ENCODE results near the gene KIF5A. TPM values are rescaled to one million over a fixed set of nuclear protein-coding genes. Genes with fewer than 3 reads are reported as not detected.

Gene KIF5A
- total and polyA plus RNA-seq, 2 of the 13 experiments (the other 11 are each of a cell fraction or from before 2014, with no cell fraction given) = 1.6 to 11.9 TPM

GRCh38 chr12:57619434-57620244, 69.8 kb downstream of the KIF5A start (continued):
- TF ChIP-seq, protein P1, sequence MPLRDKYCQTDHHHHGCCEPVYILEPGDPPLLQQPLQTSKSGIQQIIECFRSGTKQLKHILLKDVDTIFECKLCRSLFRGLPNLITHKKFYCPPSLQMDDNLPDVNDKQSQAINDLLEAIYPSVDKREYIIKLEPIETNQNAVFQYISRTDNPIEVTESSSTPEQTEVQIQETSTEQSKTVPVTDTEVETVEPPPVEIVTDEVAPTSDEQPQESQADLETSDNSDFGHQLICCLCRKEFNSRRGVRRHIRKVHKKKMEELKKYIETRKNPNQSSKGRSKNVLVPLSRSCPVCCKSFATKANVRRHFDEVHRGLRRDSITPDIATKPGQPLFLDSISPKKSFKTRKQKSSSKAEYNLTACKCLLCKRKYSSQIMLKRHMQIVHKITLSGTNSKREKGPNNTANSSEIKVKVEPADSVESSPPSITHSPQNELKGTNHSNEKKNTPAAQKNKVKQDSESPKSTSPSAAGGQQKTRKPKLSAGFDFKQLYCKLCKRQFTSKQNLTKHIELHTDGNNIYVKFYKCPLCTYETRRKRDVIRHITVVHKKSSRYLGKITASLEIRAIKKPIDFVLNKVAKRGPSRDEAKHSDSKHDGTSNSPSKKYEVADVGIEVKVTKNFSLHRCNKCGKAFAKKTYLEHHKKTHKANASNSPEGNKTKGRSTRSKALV (CRISPR knock-in tag; IDR thresholded peaks at IDR 0.05) = 0 out of 2 replicates have a peak, but pooled peaks have one; percentile 37
- TF ChIP-seq, protein P2, sequence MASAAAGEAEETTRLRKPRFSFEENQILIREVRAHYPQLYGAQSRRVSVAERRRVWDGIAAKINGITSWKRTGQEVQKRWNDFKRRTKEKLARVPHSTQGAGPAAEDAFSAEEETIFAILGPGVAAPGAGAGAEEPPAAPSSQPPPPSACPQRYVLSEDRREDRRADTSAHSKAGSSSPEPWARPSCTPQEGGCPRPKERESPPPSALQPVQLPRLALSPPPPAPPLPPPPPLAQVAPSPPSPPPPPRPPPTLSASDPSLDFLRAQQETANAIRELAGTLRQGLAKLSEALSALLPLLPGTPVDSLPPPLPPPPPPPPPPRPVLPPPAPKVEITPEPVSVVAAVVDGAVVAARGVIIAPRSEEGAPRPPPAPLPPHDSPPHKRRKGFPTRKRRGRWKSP (CRISPR knock-in tag; IDR thresholded peaks at IDR 0.05) = 0 out of 2 replicates have a peak, but pooled peaks have one; percentile 43
- TF ChIP-seq ZSCAN21 (CRISPR knock-in tag; IDR thresholded peaks at IDR 0.05; ENCODE audit: borderline replicate concordance) (peak; percentile 34; the same call in 1 of the 2 replicates), HNF4G (IDR thresholded peaks at IDR 0.05; ENCODE audit: borderline replicate concordance, low read depth, low read length) (no peak), HNF4G (CRISPR knock-in tag; IDR thresholded peaks at IDR 0.05; ENCODE audit: borderline replicate concordance, low read depth) (0 out of 2 replicates have a peak, but pooled peaks have one; percentile 33), ARID4A (CRISPR knock-in tag; IDR thresholded peaks at IDR 0.05; ENCODE audit: borderline replicate concordance) (peak; percentile 72), ZNF674 (CRISPR knock-in tag; IDR thresholded peaks at IDR 0.05; ENCODE audit: low read depth) (no peak), ERF (CRISPR knock-in tag; IDR thresholded peaks at IDR 0.05) (0 out of 2 replicates have a peak, but pooled peaks have one; percentile 23), ZFX (CRISPR knock-in tag; IDR thresholded peaks at IDR 0.05; ENCODE audit: low read depth) (peak; percentile 30), NFE2 (CRISPR knock-in tag; IDR thresholded peaks at IDR 0.05) (no peak), ZMAT3 (CRISPR knock-in tag; conservative IDR thresholded peaks at IDR 0.05) (0 out of 2 replicates have a peak, but pooled peaks have one; percentile 47)
- TF ChIP-seq, protein P3, sequence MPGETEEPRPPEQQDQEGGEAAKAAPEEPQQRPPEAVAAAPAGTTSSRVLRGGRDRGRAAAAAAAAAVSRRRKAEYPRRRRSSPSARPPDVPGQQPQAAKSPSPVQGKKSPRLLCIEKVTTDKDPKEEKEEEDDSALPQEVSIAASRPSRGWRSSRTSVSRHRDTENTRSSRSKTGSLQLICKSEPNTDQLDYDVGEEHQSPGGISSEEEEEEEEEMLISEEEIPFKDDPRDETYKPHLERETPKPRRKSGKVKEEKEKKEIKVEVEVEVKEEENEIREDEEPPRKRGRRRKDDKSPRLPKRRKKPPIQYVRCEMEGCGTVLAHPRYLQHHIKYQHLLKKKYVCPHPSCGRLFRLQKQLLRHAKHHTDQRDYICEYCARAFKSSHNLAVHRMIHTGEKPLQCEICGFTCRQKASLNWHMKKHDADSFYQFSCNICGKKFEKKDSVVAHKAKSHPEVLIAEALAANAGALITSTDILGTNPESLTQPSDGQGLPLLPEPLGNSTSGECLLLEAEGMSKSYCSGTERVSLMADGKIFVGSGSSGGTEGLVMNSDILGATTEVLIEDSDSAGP (CRISPR knock-in tag; IDR thresholded peaks at IDR 0.05; ENCODE audit: borderline replicate concordance) = peak; percentile 62; the same call in 1 of the 2 replicates
- TF ChIP-seq, protein P4, sequence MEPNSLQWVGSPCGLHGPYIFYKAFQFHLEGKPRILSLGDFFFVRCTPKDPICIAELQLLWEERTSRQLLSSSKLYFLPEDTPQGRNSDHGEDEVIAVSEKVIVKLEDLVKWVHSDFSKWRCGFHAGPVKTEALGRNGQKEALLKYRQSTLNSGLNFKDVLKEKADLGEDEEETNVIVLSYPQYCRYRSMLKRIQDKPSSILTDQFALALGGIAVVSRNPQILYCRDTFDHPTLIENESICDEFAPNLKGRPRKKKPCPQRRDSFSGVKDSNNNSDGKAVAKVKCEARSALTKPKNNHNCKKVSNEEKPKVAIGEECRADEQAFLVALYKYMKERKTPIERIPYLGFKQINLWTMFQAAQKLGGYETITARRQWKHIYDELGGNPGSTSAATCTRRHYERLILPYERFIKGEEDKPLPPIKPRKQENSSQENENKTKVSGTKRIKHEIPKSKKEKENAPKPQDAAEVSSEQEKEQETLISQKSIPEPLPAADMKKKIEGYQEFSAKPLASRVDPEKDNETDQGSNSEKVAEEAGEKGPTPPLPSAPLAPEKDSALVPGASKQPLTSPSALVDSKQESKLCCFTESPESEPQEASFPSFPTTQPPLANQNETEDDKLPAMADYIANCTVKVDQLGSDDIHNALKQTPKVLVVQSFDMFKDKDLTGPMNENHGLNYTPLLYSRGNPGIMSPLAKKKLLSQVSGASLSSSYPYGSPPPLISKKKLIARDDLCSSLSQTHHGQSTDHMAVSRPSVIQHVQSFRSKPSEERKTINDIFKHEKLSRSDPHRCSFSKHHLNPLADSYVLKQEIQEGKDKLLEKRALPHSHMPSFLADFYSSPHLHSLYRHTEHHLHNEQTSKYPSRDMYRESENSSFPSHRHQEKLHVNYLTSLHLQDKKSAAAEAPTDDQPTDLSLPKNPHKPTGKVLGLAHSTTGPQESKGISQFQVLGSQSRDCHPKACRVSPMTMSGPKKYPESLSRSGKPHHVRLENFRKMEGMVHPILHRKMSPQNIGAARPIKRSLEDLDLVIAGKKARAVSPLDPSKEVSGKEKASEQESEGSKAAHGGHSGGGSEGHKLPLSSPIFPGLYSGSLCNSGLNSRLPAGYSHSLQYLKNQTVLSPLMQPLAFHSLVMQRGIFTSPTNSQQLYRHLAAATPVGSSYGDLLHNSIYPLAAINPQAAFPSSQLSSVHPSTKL (CRISPR knock-in tag; IDR thresholded peaks at IDR 0.05) = no peak; the same call in 1 of the 2 replicates
